HuH-7.5 (cell line): ENCODE measurements around the gene SCIN.
"Not testable (repeated sequence)": the region's sequence is repeated elsewhere in the genome, so short reads cannot be mapped to it uniquely, and the experiment has no call there.

Experiments used
- DNase-seq: peaks from one replicate; pipeline ENCODE4 v3.0.0; 2011; ENCODE audit warnings: low spot score

Gene SCIN

GRCh38 chr7:12570534-12571461 lies at the start of gene SCIN:
TSS of gene SCIN (plus strand) at chr7:12570720. CDS start at chr7:12570787, 67 bp downstream.
- DNase-seq: peak; percentile 29

- DNase-seq: no peak
Observed at GRCh38 chr7:12524794-12525386, 45.6 kb upstream of the SCIN start.

GRCh38 chr7:12526693-12527092 lies 43.8 kb upstream of the SCIN start:
- DNase-seq: not testable (repeated sequence)

DNA sequence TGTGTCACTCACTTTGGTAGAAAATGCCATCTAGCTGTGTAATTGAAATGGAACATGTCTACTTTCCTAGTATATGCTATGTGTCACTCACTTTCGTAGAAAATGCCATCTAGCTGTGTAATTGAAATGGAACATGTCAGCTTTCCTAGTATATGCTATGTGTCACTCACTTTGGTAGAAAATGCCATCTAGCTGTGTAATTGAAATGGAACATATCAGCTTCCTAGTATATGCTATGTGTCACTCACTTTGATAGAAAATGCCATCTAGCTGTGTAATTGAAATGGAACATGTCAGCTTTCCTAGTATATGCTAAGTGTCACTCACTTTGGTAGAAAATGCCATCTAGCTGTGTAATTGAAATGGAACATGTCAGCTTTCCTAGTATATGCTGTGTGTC lies 42.9 kb upstream of the SCIN start:
- DNase-seq: not testable (repeated sequence)

- DNase-seq: no peak
Observed at GRCh38 chr7:12529971-12530710, 40.4 kb upstream of the SCIN start.

DNA sequence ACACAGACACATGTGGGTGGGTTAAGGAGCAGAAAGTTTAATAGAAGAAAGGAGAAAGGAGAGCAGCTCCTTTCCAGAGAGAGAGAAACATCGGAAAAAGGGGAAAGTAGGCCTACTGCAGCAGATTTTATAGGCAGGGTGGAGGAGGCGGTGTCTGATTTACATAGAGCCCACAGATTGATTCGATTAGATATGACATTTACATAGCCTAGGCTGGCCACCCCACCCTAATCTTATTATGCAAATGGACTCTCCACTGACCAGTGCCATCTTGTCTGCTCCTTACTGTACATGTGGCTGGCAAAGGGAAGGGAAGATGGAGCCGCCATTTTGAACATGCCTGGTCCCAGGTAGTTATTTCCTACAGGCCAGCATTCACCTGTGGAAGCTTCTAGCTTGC lies 38.7 kb upstream of the SCIN start:
- DNase-seq: no peak

DNA sequence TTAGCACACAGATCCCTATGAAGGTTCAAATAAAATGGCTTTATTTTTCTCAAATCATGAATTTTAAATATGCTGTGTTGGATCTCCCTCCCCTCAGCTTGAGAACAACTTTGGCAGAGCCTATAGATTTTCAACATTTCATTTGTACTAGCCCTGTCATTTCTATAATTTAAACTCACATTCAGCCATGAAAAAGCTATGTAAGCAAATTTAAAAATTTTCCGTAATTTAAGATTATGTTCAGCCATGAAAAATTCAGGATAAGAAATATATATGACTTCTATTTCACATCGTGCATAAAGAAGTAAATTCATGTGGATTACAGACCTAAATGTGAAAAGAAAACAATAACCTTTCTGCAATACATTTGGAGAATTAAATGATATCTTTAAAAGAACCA lies 36.5 kb upstream of the SCIN start:
- DNase-seq: no peak

DNA sequence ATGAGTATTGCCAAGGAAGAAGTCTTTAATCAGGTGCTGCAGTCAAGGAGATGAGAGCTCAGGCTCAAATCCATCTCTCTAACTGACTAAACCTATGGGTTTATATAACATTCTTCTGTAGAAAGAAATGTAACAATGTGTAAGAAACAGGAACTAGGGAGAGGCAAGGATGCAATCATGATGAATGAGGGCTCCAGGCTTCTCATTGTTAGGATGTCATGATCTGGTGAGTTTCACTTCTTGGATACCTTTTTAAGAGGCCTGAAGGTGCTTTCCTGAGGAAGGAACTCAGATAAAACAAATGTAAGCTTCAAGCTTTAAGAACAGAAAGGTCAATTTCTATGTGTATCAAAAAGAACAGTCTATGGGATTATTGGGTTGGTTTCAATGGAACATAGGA lies 30.8 kb upstream of the SCIN start:
- DNase-seq: no peak

DNA sequence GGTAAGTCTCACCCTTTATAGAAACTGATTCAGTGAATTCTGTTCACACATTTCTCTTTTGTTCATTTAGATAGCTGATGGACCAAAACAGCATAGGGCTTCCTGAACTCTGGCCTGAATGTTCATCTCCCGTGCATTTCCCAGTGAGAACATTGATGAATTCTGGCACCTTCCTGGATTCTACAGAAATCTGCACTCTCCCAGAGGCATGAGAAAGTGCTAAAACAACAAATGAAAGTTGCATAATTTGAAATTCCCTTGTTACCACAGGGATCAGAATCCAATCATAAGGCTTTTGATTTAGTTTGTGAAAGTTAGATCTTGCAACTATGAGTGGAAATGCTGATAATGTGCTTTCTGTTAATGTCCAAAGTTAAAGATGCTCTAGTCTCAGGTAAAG lies 29.7 kb upstream of the SCIN start:
- no peak for DNase-seq

GRCh38 chr7:12543586-12543985 lies 26.9 kb upstream of the SCIN start:
- no peak for DNase-seq

GRCh38 chr7:12549106-12549505 lies 21.4 kb upstream of the SCIN start:
- DNase-seq: no peak

DNA sequence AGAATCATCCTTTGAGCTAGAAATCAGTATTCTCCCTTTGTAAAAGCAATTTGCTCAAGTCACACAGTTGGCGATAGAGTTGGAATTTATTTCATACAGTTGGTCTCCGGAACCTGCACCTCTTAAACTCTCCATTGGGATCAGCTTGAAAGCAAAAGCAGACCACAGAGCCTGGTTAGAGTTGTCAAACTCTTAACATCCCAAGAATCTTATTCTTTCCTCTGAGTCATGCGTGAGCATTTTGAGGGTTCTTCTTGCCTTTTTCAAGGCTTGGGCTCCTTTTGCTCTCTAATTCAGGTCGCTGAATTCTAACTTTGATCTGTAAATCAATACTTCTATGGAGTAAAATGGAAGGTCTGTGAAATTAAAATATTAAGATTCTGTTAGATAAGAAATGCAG lies 19.6 kb upstream of the SCIN start:
- no peak for DNase-seq

- DNase-seq: no peak
Observed at GRCh38 chr7:12552876-12553275, 17.6 kb upstream of the SCIN start.

- DNase-seq: no peak
Observed at GRCh38 chr7:12553416-12553815, 17.1 kb upstream of the SCIN start.

DNA sequence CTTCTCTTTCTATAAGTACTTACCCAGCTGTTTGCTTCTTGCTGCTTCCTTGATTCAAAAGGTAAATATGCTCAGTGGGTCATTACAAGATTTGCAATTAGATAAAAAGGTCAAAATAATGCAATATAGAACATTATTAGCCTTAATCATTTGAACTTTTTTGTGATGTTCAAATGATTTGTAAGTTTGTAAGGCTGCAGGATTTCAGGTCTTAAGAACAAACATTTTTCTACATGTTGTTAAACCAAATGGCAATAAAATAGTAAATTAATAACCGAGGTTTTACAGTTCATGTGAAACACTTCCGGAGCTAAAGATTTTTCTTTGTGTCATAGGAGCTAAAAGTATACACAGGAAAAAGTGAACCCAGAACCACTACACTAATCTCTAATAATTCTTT lies 16.2 kb upstream of the SCIN start:
- DNase-seq: no peak

GRCh38 chr7:12554872-12555271 lies 15.6 kb upstream of the SCIN start:
- no peak for DNase-seq

GRCh38 chr7:12555695-12556094 lies 14.8 kb upstream of the SCIN start:
- DNase-seq: not testable (repeated sequence)

DNA sequence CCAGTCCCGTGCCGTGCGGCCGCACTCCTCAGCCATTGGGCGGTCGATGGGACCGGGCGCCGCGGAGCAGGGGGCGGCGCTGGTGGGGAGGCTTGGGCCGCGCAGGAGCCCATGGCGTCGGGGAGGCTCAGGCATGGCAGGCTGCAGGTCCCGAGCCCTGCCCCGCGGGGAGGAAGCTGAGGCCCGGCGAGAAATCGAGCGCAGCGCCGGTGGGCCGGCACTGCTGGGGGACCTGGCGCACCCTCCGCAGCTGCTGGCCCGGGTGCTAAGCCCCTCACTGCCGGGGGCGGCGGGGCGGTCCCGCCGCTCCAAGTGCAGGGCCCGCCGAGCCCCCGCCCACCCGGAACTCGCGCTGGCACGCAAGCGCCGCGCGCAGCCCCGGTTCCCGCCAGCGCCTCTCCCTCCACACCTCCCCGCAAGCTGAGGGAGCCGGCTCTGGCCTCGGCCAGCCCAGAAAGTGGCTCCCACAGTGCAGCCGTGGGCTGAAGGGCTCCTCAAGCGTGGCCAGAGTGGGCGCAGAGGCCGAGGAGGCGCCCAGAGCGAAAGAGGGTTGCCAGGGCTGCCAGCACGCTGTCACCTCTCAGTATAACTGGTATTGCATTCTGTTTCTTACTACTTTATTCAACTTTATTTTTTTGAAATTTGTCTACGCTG lies 14.3 kb upstream of the SCIN start:
- DNase-seq: not testable (repeated sequence)

- no peak for DNase-seq
Observed at GRCh38 chr7:12557282-12557681, 13.2 kb upstream of the SCIN start.

DNA sequence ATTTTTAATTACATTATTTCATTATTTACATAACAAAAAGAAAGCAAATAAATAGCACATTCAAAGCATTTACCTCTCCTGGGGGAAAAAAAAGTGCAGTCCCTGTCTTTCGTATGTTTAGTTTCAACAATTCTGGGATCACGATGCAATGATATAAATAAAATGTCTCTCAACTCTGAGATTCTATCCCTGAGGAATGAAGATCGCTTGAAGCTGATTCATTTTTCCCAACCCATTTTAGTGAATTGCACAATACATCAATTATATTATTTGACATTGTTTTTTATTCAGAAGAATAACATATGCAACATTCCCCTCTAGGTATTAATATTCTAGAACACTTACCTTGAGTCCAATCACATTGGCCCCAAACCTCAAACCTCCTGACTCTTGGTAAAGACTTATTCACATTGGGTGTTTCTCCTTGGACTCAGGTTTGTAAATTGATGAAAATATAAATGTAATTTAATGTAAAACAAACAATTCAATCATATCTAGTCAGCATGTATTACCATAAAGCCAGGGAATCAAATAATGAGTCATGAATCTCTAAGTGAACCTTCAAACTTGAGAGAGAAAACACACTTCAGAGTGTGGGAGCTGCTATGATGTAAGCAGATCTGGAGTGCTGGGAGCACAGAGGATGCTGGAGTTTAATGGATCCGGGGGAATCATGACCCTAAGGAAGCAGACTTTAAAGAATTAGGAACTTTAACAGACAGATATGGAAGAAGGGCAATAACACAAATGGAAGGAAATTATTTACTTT lies 5.3 kb upstream of the SCIN start:
- DNase-seq: no peak

DNA sequence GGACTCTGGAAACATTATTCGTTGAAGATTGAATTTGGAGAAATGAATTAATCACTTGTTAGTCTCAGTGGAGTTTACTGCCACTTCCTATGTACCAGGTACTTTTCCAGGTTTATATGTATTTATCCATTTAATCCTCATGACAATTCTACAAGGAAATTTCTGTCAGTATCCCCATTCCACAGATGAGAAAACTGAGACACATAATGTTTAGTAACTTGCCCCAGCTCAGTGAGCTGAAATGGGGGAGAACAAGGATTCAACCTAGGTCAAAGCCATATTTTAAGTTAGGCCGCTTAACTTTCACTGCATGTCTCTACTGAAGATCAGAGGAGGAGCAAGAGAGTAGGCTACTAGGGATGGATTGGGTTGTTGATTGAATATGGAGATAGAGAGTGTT lies 4.6 kb upstream of the SCIN start:
- no peak for DNase-seq

DNA sequence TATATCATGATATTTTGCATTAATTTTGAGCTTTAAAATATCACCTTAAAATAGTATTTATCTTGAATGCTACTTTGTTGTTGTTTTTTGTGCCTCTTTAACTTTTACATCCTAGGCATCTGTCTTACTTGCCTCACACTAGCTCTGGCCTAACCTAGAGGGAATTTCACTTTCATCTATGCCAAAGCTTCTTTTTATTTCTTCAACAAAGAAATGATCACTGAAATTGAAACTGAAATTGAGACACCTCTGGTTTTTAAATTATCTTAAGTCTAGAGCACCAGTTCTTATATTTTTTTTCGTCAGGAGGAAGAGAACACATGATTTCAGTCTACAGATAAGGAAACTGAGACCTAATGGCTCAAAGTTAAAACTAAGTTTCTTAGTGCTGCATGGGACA lies 3.5 kb upstream of the SCIN start:
- no peak for DNase-seq
